B cell (primary cell): ENCODE measurements around the gene C14orf119.

Experiments used
- CTCF ChIP-seq: fragments of 200-600 bp; IDR thresholded peaks from one replicate; pipeline ENCODE4 v1.8.0; 2022; ENCODE audit warnings: antibody characterized with exemption, mild to moderate bottlenecking
- EZH2 ChIP-seq: IDR thresholded peaks from 2 replicates; pipeline ENCODE4 v1.6.1; 2012; ENCODE audit warnings: borderline replicate concordance, low read depth, mild to moderate bottlenecking, moderate library complexity, low read length; ENCODE audit not compliant: insufficient read depth, poor library complexity, severe bottlenecking

- TF ChIP-seq EZH2, result no peak
- no peak for TF ChIP-seq CTCF
Observed at GRCh38 chr14:23112359-23113178, 17.3 kb downstream of the C14orf119 start.
